K562 (cell line): ENCODE data around the gene ZSCAN22. TPM values are rescaled to one million over a fixed set of nuclear protein-coding genes. Genes with fewer than 3 reads are reported as not detected.
A peak's percentile ranks its signal among the peaks of the same experiment; 100 is the strongest.

ENCODE experiments used
- ATAC-seq: fragments of 200-7000 bp; cut with Tn5 transposase; 3 replicates; pipeline ENCODE4 v1.9.1; 2020; ENCODE audit warnings: moderate library complexity
- BruUV-seq: library from RNA; stranded (reverse); fragments of 400-500 nt; replicated peaks from 2 replicates; lab custom pipeline; 2021; lab: Mats Ljungman, UMichigan
- CTCF ChIA-PET: fragments of 300-600 bp; formaldehyde crosslinking; extraction: SDS; loops from one replicate; lab custom pipeline; 2021; ENCODE audit warnings: low intra/inter-chr PET ratio; lab: Yijun Ruan, JAX
- POLR2A ChIA-PET: fragments of 300-600, 350-650 bp; sonication (Branson Sonifier 250); formaldehyde crosslinking; extraction: SDS; loops from one replicate; lab custom pipeline; 2021; ENCODE audit warnings: antibody characterized with exemption, inconsistent platforms; lab: Yijun Ruan, JAX
- DNase-seq, 4 experiments: peaks; one replicate each; pipeline versions ENCODE4 v3.0.0 to v3.0.0-alpha.2; 2011 to 2018; ENCODE audit warnings: low spot score in 3 of 4, mixed read lengths in 3 of 4; ENCODE audit errors: extremely low read depth in 1 of 4
- FAIRE-seq: peaks from 2 replicates; lab custom pipeline; 2011; peaks lifted over from hg19 to GRCh38; lab: Jason Lieb, UNC
- H2AFZ ChIP-seq: 2 replicates; pipeline ENCODE4 v1.6.0; 2011; ENCODE audit warnings: low read depth, low read length, control low read depth, inconsistent platforms
- H3K27ac ChIP-seq: fragments of 200-600 bp; 3 replicates; pipeline ENCODE4 v1.8.0; 2011; ENCODE audit warnings: low read depth, mild to moderate bottlenecking, control low read depth, inconsistent platforms, low read length, moderate library complexity, mixed read lengths; ENCODE audit errors: extremely low read depth
- H3K27me3 ChIP-seq, 2 experiments: fragments of 300-600 bp in 1 of 2; 2 replicates in 1 of 2; 3 replicates in 1 of 2; pipeline versions ENCODE4 v1.6.0 to v1.8.0; 2011; ENCODE audit warnings: inconsistent platforms in 2 of 2, low read length in 2 of 2, mild to moderate bottlenecking in 1 of 2, mixed read lengths in 1 of 2, moderate library complexity in 1 of 2; ENCODE audit not compliant: control insufficient read depth in 2 of 2, insufficient read depth in 2 of 2
- H3K36me3 ChIP-seq: fragments of 300-600 bp; 3 replicates; pipeline ENCODE4 v1.8.0; 2011; ENCODE audit warnings: mild to moderate bottlenecking, low read length, inconsistent platforms; ENCODE audit not compliant: control insufficient read depth, insufficient read depth
- H3K4me1 ChIP-seq, 2 experiments: fragments of 200-600 bp in 1 of 2; replicated peaks in 1 of 2; 2 replicates in 1 of 2; 3 replicates in 1 of 2; pipeline versions ENCODE4 v1.5.1 to v1.8.0; 2011; ENCODE audit warnings: inconsistent platforms in 2 of 2, low read length in 2 of 2, mild to moderate bottlenecking in 1 of 2, mixed read lengths in 1 of 2, moderate library complexity in 1 of 2; ENCODE audit not compliant: control insufficient read depth in 2 of 2, insufficient read depth in 2 of 2
- H3K4me2 ChIP-seq: 2 replicates; pipeline ENCODE4 v1.6.1; 2011; ENCODE audit warnings: low read length, control low read depth, inconsistent platforms, mixed read lengths; ENCODE audit not compliant: insufficient read depth
- H3K4me3 ChIP-seq: fragments of 200-600 bp; sonication (generic), shearing (Covaris generic); 2 replicates; pipeline ENCODE4 v1.5.1; 2016; ENCODE audit warnings: control low read depth, inconsistent platforms
- H3K79me2 ChIP-seq: fragments of 200-600 bp; 3 replicates; pipeline ENCODE4 v1.8.0; 2011; ENCODE audit warnings: low read length, inconsistent platforms; ENCODE audit not compliant: control insufficient read depth, insufficient read depth
- H3K9ac ChIP-seq, 2 experiments: 2 replicates each; pipeline versions ENCODE4 v1.6.0 to v1.6.1; 2011; ENCODE audit warnings: low read depth in 2 of 2, low read length in 2 of 2, control low read depth in 1 of 2, inconsistent platforms in 1 of 2, mild to moderate bottlenecking in 1 of 2, mixed read lengths in 1 of 2; ENCODE audit not compliant: insufficient read depth in 1 of 2
- H3K9me1 ChIP-seq: one replicate; pipeline ENCODE4 v1.6.0; 2011; ENCODE audit warnings: inconsistent platforms, mild to moderate bottlenecking, low read length, moderate library complexity; ENCODE audit not compliant: control insufficient read depth, insufficient read depth
- H3K9me3 ChIP-seq: replicated peaks from 2 replicates; pipeline ENCODE4 v1.5.1; 2011; ENCODE audit warnings: low read depth, low read length, inconsistent platforms; ENCODE audit not compliant: control insufficient read depth, insufficient read depth
- H4K20me1 ChIP-seq: replicated peaks from 2 replicates; pipeline ENCODE4 v1.6.1; 2011; ENCODE audit warnings: low read length, inconsistent platforms, mixed read lengths; ENCODE audit not compliant: control insufficient read depth, insufficient read depth
- ARNT ChIP-seq, 2 experiments: fragments of 450-650 bp; IDR thresholded peaks; 2 replicates each; pipeline ENCODE4 v1.6.1; 2016; ENCODE audit warnings: mild to moderate bottlenecking in 1 of 2
- ESRRA ChIP-seq: fragments of 450-650 bp; IDR thresholded peaks from 2 replicates; pipeline ENCODE4 v1.6.1; 2014; ENCODE audit warnings: low read depth, mild to moderate bottlenecking, moderate library complexity, borderline replicate concordance
- FOSL1 ChIP-seq: fragments of 200-800 bp; sonication (Bioruptor generic); conservative IDR thresholded peaks from 2 replicates; pipeline ENCODE4 v1.6.1; 2016; ENCODE audit warnings: missing genetic modification characterization, missing compliant biosample characterization
- HMBOX1 ChIP-seq: sonication (generic); IDR thresholded peaks from 2 replicates; pipeline ENCODE4 v1.6.1; 2016
- MAFG ChIP-seq: fragments of 450-650 bp; conservative IDR thresholded peaks from 2 replicates; pipeline ENCODE4 v1.6.1; 2016; ENCODE audit warnings: missing genetic modification characterization, missing compliant biosample characterization
- PTTG1 ChIP-seq: fragments of 450-650 bp; IDR thresholded peaks from 2 replicates; pipeline ENCODE4 v1.6.1; 2016; ENCODE audit warnings: low read depth, mild to moderate bottlenecking, missing genetic modification characterization, missing compliant biosample characterization
- RHOXF2B ChIP-seq: fragments of 250-450 bp; sonication (Bioruptor Pico); conservative IDR thresholded peaks from 2 replicates; pipeline ENCODE4 v1.5.1; 2021
- SP1 ChIP-seq: sonication (generic); formaldehyde crosslinking; IDR thresholded peaks from 2 replicates; pipeline ENCODE4 v1.8.1; 2022; ENCODE audit warnings: mild to moderate bottlenecking, missing genetic modification reagents
- ZBTB40 ChIP-seq, 2 experiments: fragments of 450-650 bp in 1 of 2; sonication (generic) in 1 of 2; formaldehyde crosslinking in 1 of 2; IDR thresholded peaks; 2 replicates each; pipeline versions ENCODE4 v1.7.1 to v1.9.0; 2016 to 2022; ENCODE audit warnings: inconsistent platforms in 1 of 2, mild to moderate bottlenecking in 1 of 2, missing genetic modification reagents in 1 of 2
- WGBS: fragments of 100-300 bp; shearing (Covaris generic); methylation state at CpG from one replicate; pipeline ENCODE4 v1.1.6; 2016; ENCODE audit warnings: low coverage, mixed read lengths; ENCODE audit not compliant: insufficient coverage; ENCODE audit errors: missing lambda C conversion rate; 5-methylcytosine and 5-hydroxymethylcytosine counted together
- in situ Hi-C: fragments of 300-500 bp; cut with MboI; formaldehyde crosslinking; loops from 4 replicates; pipeline ENCODE4 v1.15.0; 2018; ENCODE audit warnings: inconsistent platforms, mixed read lengths
- intact Hi-C: fragments of 100-400 bp; cut with micrococcal nuclease; formaldehyde crosslinking; loops from 2 replicates; pipeline ENCODE4 v1.14.2; 2022
- polyA plus RNA-seq, 8 experiments: library from polyadenylated mRNA; depleted of rRNA in 4 of 8; stranded (reverse) in 5 of 8; unstranded in 3 of 8; fragments of >200 nt; fragmentation: Nextera tagmentation in 2 of 8; fragmentation: Illumina TruSeq in 1 of 8; extraction: Ambion mirVana in 2 of 8; extraction: Trizol in 1 of 8; gene quantifications; 2 replicates each; pipeline versions ENCODE4 v1.2.1 to v1.2.3, GENCODE V29; 2011 to 2014; ENCODE audit warnings: inconsistent platforms in 1 of 8, missing spikeins in 1 of 8
- total RNA-seq, 7 experiments: library from RNA; depleted of rRNA in 6 of 7; stranded (reverse); fragments of >200 nt in 6 of 7; fragmentation: Illumina TruSeq in 2 of 7; extraction: Trizol in 2 of 7; gene quantifications; 2 replicates each; pipeline versions ENCODE4 v1.2.1 to v1.2.3, GENCODE V29; 2011 to 2021; ENCODE audit warnings: low replicate concordance in 1 of 7
- TF ChIP-seq, protein P1 (sequence below): sonication (generic); formaldehyde crosslinking; IDR thresholded peaks from 2 replicates; pipeline ENCODE4 v1.8.0; 2022; ENCODE audit warnings: missing genetic modification reagents, mild to moderate bottlenecking, moderate library complexity, borderline replicate concordance

The ZSCAN22 gene
- total and polyA plus RNA-seq, 9 of the 15 experiments (the other 6 are each of a cell fraction or from before 2014, with no cell fraction given): 0.98 to 5.3 (median 3.0) TPM

DNA sequence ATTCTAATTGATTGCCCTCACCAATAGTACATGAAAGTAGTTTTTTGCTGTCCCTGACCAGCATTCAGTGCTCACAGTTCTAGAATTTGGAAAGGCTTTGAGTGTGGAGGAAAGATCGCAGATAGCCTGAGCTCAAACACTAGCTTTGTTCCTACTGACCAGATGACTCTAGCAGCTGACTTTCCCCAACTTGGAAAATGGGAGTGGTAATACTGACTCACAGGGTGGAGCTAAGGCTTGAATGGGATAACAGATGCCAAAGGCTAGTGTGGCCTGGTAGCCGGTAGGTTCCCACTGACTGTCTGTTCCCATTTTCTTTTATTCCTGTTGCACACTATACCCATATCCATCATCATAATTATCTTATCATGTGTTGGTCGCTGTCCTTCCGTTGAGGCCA is 3.7 kb downstream of the ZSCAN22 start (continued):
- TF ChIP-seq SP1 (CRISPR knock-in tag) (peak; percentile 35; the same call in 1 of the 2 replicates), RHOXF2B (CRISPR knock-in tag) (no peak), HMBOX1 (0 out of 2 replicates have a peak, but pooled peaks have one; percentile 31), FOSL1 (tag) (peak; percentile 83)
- TF ChIP-seq, protein P1, sequence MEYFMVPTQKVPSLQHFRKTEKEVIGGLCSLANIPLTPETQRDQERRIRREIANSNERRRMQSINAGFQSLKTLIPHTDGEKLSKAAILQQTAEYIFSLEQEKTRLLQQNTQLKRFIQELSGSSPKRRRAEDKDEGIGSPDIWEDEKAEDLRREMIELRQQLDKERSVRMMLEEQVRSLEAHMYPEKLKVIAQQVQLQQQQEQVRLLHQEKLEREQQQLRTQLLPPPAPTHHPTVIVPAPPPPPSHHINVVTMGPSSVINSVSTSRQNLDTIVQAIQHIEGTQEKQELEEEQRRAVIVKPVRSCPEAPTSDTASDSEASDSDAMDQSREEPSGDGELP (CRISPR knock-in tag): peak; percentile 61

DNA sequence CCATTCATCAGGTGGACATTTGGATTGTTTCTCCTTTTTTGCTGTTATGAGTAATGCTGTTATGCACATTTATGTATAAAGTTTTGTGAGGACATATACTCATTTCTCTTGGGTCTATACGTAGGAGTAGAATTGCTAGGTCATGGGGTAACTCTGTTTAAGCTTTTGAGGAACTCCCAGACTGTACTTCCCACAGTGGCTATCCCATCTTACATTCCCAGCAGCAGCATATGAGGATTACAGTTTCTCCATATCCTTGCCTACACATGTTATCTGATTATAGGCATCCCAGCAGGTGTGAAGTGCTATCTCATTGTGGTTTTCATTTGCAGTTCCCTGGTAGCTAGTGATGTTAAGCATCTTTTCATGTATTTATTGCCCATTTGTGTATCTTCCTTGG is 5.9 kb downstream of the ZSCAN22 start:
- H2AFZ ChIP-seq: no peak overlapping the region
- DNase-seq (peak in 2 of 4 experiments; percentile 22 to 36), ATAC-seq (no peak), FAIRE-seq (peak; percentile 79)
- H4K20me1 ChIP-seq: no peaks in the 10 kb centered on the region
- ChIA-PET POLR2A (no interaction called here), CTCF (no interaction called here)
- in situ Hi-C loops: no loop called here
- peak overlapping the region; percentile 8; the same call in 1 of the 2 replicates for H3K4me2 ChIP-seq
- H3K9me1 ChIP-seq: peaks cover 2% of the 10 kb centered on the region
- peaks cover 28% of the 10 kb centered on the region for H3K79me2 ChIP-seq
- no TSS peak for BruUV-seq
- no peak overlapping the region for H3K27ac ChIP-seq
- no peaks in the 10 kb centered on the region for H3K27me3 ChIP-seq
- WGBS: 6% methylated on average over 1 of the region's 1 CpG
- H3K4me3 ChIP-seq: no peak overlapping the region
- H3K9me3 ChIP-seq: no peaks in the 10 kb centered on the region
- H3K9ac ChIP-seq: no peak overlapping the region
- intact Hi-C loops: no loop called here
- H3K36me3 ChIP-seq: peaks cover 28% of the 10 kb centered on the region; the same call in 2 of the 3 replicates
- peaks cover 12 to 31% of the 10 kb centered on the region in 2 experiments; a peak in 4 of 5 replicates for H3K4me1 ChIP-seq
- TF ChIP-seq PTTG1 (tag): no peak
- peak; percentile 54; the same call in 1 of the 2 replicates for TF ChIP-seq MAFG
- TF ChIP-seq ESRRA: peak; percentile 60; the same call in 1 of the 2 replicates
- TF ChIP-seq ARNT (IDR thresholded peaks at IDR 0.05): no peak
- TF ChIP-seq ZBTB40 (IDR thresholded peaks at IDR 0.05): peak; percentile 91
- TF ChIP-seq ZBTB40 (CRISPR knock-in tag; IDR thresholded peaks at IDR 0.05): peak; percentile 94
